ENCODE measurements around the gene SUN2. TPM values are rescaled to one million over a fixed set of nuclear protein-coding genes. Genes with fewer than 3 reads are reported as not detected.

SUN2 gene
- total RNA-seq, 4 donors from 2014 or later = 417 to 598 (median 449) TPM

DNA sequence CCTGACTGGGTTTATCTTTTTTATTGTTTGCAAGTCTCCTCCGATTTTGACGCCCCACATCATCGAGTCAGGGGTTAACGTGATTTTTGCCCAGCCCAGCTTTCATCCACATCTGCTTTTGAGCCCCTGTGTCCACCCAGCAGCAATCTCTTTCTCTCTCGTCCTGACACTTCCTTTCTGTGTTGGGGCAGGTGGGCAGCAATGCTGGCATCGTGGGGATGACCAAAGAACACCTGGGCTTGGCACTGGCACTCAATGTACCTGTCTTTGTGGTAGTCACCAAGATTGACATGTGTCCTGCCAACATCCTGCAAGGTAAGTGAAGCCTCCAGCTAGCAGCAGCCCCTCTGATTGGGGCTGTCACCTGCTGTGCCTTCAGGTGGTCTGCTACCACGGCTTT lies 34.2 kb downstream of the SUN2 start:
- Histone ChIP-seq H3K36me3 (peaks cover 59 to 89% (median 79%) of the 10 kb centered on the region in 4 donors), H3K9me3 (no peaks in the 10 kb centered on the region), H3K27ac (replicated peaks in 1 of 4) (no peak overlapping the region), H3K4me3 (no peak overlapping the region), H3K27me3 (no peaks in the 10 kb centered on the region), H3K4me1 (peaks cover 13 to 24% (median 18%) of the 10 kb centered on the region in 4 donors)
- TF ChIP-seq POLR2A (IDR thresholded peaks at IDR 0.05; ENCODE audit: low read depth) (no peak), POLR2AphosphoS5 (IDR thresholded peaks at IDR 0.05) (no peak), EP300 (IDR thresholded peaks at IDR 0.05) (no peak)
- TF ChIP-seq, protein P1, sequence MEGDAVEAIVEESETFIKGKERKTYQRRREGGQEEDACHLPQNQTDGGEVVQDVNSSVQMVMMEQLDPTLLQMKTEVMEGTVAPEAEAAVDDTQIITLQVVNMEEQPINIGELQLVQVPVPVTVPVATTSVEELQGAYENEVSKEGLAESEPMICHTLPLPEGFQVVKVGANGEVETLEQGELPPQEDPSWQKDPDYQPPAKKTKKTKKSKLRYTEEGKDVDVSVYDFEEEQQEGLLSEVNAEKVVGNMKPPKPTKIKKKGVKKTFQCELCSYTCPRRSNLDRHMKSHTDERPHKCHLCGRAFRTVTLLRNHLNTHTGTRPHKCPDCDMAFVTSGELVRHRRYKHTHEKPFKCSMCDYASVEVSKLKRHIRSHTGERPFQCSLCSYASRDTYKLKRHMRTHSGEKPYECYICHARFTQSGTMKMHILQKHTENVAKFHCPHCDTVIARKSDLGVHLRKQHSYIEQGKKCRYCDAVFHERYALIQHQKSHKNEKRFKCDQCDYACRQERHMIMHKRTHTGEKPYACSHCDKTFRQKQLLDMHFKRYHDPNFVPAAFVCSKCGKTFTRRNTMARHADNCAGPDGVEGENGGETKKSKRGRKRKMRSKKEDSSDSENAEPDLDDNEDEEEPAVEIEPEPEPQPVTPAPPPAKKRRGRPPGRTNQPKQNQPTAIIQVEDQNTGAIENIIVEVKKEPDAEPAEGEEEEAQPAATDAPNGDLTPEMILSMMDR (IDR thresholded peaks at IDR 0.05) = no peak
- DNase-seq (ENCODE audit: extremely low spot score) = no peak
- 95% methylated on average over 7 of the region's 7 CpGs for WGBS
- intact Hi-C loops (cut with DNase I) = no loop called here

DNA sequence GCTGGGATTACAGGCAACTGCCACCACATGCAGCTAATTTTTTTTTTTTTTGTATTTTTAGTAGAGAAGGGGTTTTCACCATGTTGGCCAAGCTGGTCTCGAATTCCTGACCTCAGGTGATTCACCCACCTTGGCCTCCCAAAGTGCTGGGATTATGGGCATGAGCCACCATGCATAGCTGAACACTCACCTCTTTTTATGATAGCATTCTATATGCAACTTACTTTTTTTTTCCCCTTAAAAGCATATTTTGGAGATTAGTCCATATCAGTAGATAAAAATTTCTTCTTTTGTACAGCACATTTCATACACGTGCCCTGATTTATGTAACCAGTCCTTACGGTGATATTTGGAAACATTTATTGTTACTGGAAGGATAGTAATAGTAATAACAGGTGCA lies 35.4 kb downstream of the SUN2 start:
- Histone ChIP-seq H3K36me3 (peaks cover 56 to 89% (median 79%) of the 10 kb centered on the region in 4 donors), H3K9me3 (no peaks in the 10 kb centered on the region), H3K27me3 (no peaks in the 10 kb centered on the region), H3K4me3 (no peak overlapping the region), H3K27ac (replicated peaks in 1 of 4) (no peak overlapping the region), H3K4me1 (peaks cover 13 to 27% (median 19%) of the 10 kb centered on the region in 4 donors)
- intact Hi-C loops (cut with DNase I) = no loop called here
- no peak for DNase-seq (ENCODE audit: extremely low spot score)
- TF ChIP-seq POLR2AphosphoS5 (IDR thresholded peaks at IDR 0.05) = no peak
- TF ChIP-seq POLR2A (IDR thresholded peaks at IDR 0.05; ENCODE audit: low read depth) = no peak
- TF ChIP-seq EP300 (IDR thresholded peaks at IDR 0.05) = no peak
- TF ChIP-seq, protein P1 (IDR thresholded peaks at IDR 0.05) = no peak
- WGBS = 90% methylated on average over 3 of the region's 3 CpGs

DNA sequence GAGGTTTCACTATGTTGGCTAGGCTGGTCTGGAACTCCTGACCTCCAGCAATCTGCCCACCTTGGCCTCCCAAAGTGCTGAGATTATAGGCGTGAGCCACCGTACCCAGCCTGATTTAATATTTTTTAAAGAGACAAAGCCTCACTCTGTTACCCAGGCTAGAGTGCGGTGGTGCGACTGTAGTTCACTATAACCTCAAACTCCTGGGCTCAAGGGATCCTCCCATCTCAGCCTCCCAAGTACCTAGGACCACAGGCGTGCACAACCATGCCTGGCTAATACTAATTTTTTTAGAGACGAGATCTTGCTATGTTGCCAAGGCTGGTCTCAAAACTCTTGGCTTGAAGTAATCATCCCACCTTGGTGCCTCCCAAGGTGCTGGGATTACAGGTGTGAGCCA lies 36.6 kb downstream of the SUN2 start:
- Histone ChIP-seq H3K9me3 (no peaks in the 10 kb centered on the region), H3K4me1 (peaks cover 21 to 37% (median 28%) of the 10 kb centered on the region in 4 donors), H3K27ac (replicated peaks in 1 of 4) (peak overlapping the region in 3 of 4 donors; percentile 56 to 67 (median 66)), H3K27me3 (no peaks in the 10 kb centered on the region), H3K36me3 (peaks cover 45 to 81% (median 72%) of the 10 kb centered on the region in 4 donors), H3K4me3 (no peak overlapping the region)
- no peak for TF ChIP-seq POLR2A (IDR thresholded peaks at IDR 0.05; ENCODE audit: low read depth)
- TF ChIP-seq, protein P1 (IDR thresholded peaks at IDR 0.05) = no peak
- no peak for TF ChIP-seq EP300 (IDR thresholded peaks at IDR 0.05)
- TF ChIP-seq POLR2AphosphoS5 (IDR thresholded peaks at IDR 0.05) = no peak
- intact Hi-C loops (cut with DNase I) = no loop called here
- DNase-seq (ENCODE audit: extremely low spot score) = no peak
- WGBS = 90% methylated on average over 6 of the region's 6 CpGs

DNA sequence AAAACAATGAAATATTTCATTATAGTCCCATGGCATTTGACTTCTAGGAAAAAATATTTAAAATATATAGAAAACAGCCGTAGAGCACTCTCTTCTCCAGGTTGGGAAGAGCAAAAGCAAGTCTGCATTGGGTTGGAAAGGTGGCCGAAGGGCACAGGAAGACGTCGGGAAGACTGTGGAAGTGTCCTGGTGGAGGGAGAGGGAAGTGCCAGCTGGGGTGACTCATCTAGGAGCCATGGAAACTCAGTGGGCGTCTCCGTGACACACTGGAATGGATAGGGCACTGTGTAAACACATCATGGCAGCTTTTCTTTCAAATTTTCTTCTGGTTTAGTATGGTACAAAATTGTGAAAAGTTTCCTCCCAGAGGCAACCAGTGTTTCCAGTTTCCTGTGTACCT lies 37.4 kb downstream of the SUN2 start:
- peaks cover 38 to 74% (median 64%) of the 10 kb centered on the region in 4 donors for H3K36me3 ChIP-seq
- no peaks in the 10 kb centered on the region for H3K9me3 ChIP-seq
- peaks cover 29 to 45% (median 35%) of the 10 kb centered on the region in 4 donors for H3K4me1 ChIP-seq
- TF ChIP-seq POLR2A (IDR thresholded peaks at IDR 0.05; ENCODE audit: low read depth) (no peak), POLR2AphosphoS5 (IDR thresholded peaks at IDR 0.05) (peak; percentile 30 to 34)
- TF ChIP-seq, protein P1 (IDR thresholded peaks at IDR 0.05) = peak; percentile 42 to 83 (median 64)
- no peaks in the 10 kb centered on the region for H3K27me3 ChIP-seq
- H3K27ac ChIP-seq (replicated peaks in 1 of 4) = peak overlapping the region; percentile 35 to 67 (median 61)
- H3K4me3 ChIP-seq = no peak overlapping the region
- DNase-seq (ENCODE audit: extremely low spot score) = no peak
- intact Hi-C loops (cut with DNase I) = no loop called here
- 29% methylated on average over 6 of the region's 6 CpGs for WGBS

DNA sequence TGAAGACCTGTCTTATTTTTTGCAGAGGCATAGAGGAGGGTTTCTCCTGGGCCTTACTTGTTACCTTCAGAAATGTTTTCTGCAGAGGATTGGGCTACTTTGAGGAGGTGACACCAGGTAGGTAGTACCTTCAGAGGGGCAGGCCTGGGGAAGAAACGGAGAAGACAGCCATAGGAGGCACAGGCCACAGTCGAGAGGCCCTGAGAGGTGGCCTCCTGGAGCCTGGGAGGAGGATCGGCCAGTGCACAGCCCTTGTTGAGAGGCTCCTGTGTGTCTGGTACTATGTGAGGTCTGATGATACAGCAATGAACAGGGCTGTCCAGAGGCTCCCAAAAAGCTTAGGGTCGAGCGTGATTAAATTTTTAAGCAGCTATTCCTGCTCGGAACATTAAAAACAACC lies 38.6 kb downstream of the SUN2 start:
- DNase-seq (ENCODE audit: extremely low spot score) = no peak
- intact Hi-C loops (cut with DNase I) = no loop called here
- Histone ChIP-seq H3K4me3 (no peak overlapping the region), H3K27ac (replicated peaks in 1 of 4) (peak overlapping the region in 2 of 4 donors; percentile 56 to 67), H3K9me3 (no peaks in the 10 kb centered on the region), H3K4me1 (peaks cover 40 to 57% (median 44%) of the 10 kb centered on the region in 4 donors), H3K27me3 (no peaks in the 10 kb centered on the region), H3K36me3 (peaks cover 28 to 66% (median 54%) of the 10 kb centered on the region in 4 donors)
- whole genome bisulfite sequencing = 98% methylated on average over 6 of the region's 6 CpGs
- TF ChIP-seq, protein P1 (IDR thresholded peaks at IDR 0.05) = no peak
- TF ChIP-seq POLR2A (IDR thresholded peaks at IDR 0.05; ENCODE audit: low read depth) (no peak), EP300 (IDR thresholded peaks at IDR 0.05) (no peak), POLR2AphosphoS5 (IDR thresholded peaks at IDR 0.05) (no peak)
